Sigmoid colon (tissue), 4 donors: ENCODE measurements around the gene RSAD2.

Source experiments
- CTCF ChIP-seq, 4 experiments: fragments of 450-650 bp in 3 of 4; fragments of 200-600 bp in 1 of 4; IDR thresholded peaks; one replicate each; pipeline ENCODE4 v1.5.1; 2016 to 2019; ENCODE audit warnings: antibody characterized with exemption in 4 of 4, mild to moderate bottlenecking in 3 of 4, moderate library complexity in 2 of 4
- EP300 ChIP-seq, 4 donors: sonication (generic); formaldehyde crosslinking; IDR thresholded peaks; one replicate each; pipeline ENCODE4 v1.6.1; 2017; ENCODE audit warnings: antibody characterized with exemption in 4 of 4
- POLR2A ChIP-seq, 2 donors: fragments of 450-650 bp; IDR thresholded peaks; one replicate each; pipeline ENCODE4 v1.6.1; 2016; ENCODE audit warnings: antibody characterized with exemption in 2 of 2, mild to moderate bottlenecking in 2 of 2, moderate library complexity in 2 of 2
- POLR2AphosphoS5 ChIP-seq, 4 donors: sonication (generic); formaldehyde crosslinking; IDR thresholded peaks; one replicate each; pipeline ENCODE4 v1.6.1; 2017; ENCODE audit warnings: antibody characterized with exemption in 4 of 4

GRCh38 chr2:6927186-6927585 lies 49.6 kb downstream of the RSAD2 start:
- TF ChIP-seq CTCF (IDR thresholded peaks at IDR 0.05) (no peak), POLR2AphosphoS5 (IDR thresholded peaks at IDR 0.05) (no peak), POLR2A (IDR thresholded peaks at IDR 0.05) (no peak), EP300 (IDR thresholded peaks at IDR 0.05) (no peak)
